Heart left ventricle (tissue), 16 donors: ENCODE results near the gene CERKL. TPM values are rescaled to one million over a fixed set of nuclear protein-coding genes. Genes with fewer than 3 reads are reported as not detected.
A peak's percentile ranks its signal among the peaks of the same experiment; 100 is the strongest.

Source experiments
- ATAC-seq, 4 donors: fragments of 200-7000 bp; cut with Tn5 transposase; one replicate each; pipeline ENCODE4 v1.9.1; 2020 to 2022; ENCODE audit warnings: moderate library complexity in 4 of 4, mild to moderate bottlenecking in 3 of 4, moderate number of reproducible peaks in 1 of 4
- DNase-seq, 5 donors: peaks; one replicate each; pipeline ENCODE4 v3.0.0-alpha.2; 2020
- H3K27ac ChIP-seq, 12 donors: fragments of 200-600 bp; sonication (generic) in 4 of 12; one replicate each; pipeline versions ENCODE4 v1.5.0 to v1.8.0; 2016 to 2022; ENCODE audit warnings: mild to moderate bottlenecking in 2 of 12
- H3K27me3 ChIP-seq, 9 donors: fragments of 200-600 bp; sonication (generic) in 2 of 9; one replicate each; pipeline versions ENCODE4 v1.5.1 to v1.8.0; 2016 to 2022; ENCODE audit warnings: mild to moderate bottlenecking in 3 of 9
- H3K36me3 ChIP-seq, 9 donors: fragments of 200-600 bp; sonication (generic) in 2 of 9; one replicate each; pipeline versions ENCODE4 v1.5.0 to v1.8.0; 2018 to 2022; ENCODE audit warnings: mild to moderate bottlenecking in 2 of 9
- H3K4me1 ChIP-seq, 12 donors: fragments of 200-600 bp; sonication (generic) in 4 of 12; one replicate each; pipeline versions ENCODE4 v1.5.0 to v1.8.0; 2016 to 2022; ENCODE audit warnings: mild to moderate bottlenecking in 3 of 12
- H3K4me3 ChIP-seq, 12 donors: fragments of 200-600 bp; sonication (generic) in 4 of 12; one replicate each; pipeline versions ENCODE4 v1.5.0 to v1.8.0; 2017 to 2022; ENCODE audit warnings: mild to moderate bottlenecking in 9 of 12, moderate library complexity in 4 of 12
- H3K9me3 ChIP-seq, 12 donors: fragments of 200-600 bp; sonication (generic) in 4 of 12; one replicate each; pipeline versions ENCODE4 v1.5.0 to v1.8.0; 2016 to 2022; ENCODE audit warnings: mild to moderate bottlenecking in 1 of 12
- CTCF ChIP-seq, 12 donors: fragments of 200-600 bp; sonication (generic) in 4 of 12; IDR thresholded peaks; one replicate each; pipeline versions ENCODE4 v1.5.0 to v1.8.0; 2018 to 2022; ENCODE audit warnings: antibody characterized with exemption in 12 of 12, mild to moderate bottlenecking in 5 of 12
- POLR2A ChIP-seq, 2 donors: fragments of 450-650 bp; IDR thresholded peaks; one replicate each; pipeline ENCODE4 v1.6.1; 2017; ENCODE audit warnings: antibody characterized with exemption in 2 of 2, mild to moderate bottlenecking in 2 of 2, moderate library complexity in 2 of 2
- WGBS, 4 donors: extraction: QIAGEN DNeasy Blood & Tissue Kit in 2 of 4; methylation state at CpG; one replicate each; pipeline versions ENCODE4 v1.1.5 to v1.1.7; 2013 to 2018; 5-methylcytosine and 5-hydroxymethylcytosine counted together
- intact Hi-C, 10 donors: fragments of 100-400 bp; cut with DNase I; formaldehyde crosslinking; loops; one replicate each; pipeline versions ENCODE4 v1.11.1 to v1.14.2; 2022
- polyA plus RNA-seq, 2 donors: library from polyadenylated mRNA; stranded (reverse); fragments of 200-250 nt; gene quantifications; one replicate each; pipeline ENCODE4 v1.2.3, GENCODE V29; 2013
- total RNA-seq, 9 donors: library from RNA; depleted of rRNA in 2 of 9; stranded (reverse); fragments of >200 nt in 2 of 9; fragmentation: NEBNext Ultra II Directional in 3 of 9; extraction: Animal tissue kit (Norgen Biotek cat#: 25700) in 3 of 9; gene quantifications; one replicate each; pipeline versions ENCODE4 v1.1.0 to v1.2.4, GENCODE V29; 2016 to 2023
- donor health status: ischemic (EF 13 %, LVEDD 7.1; RV severe dilation, severe dysfunction).
- donor health status: healthy with polysubstance abuse.
- donor health status: DM: no; HTN: yes; CAD: no.
- donor health status: DM: no; HTN: no; CAD: no.
- donor health status: ischemic (EF 25% LVEDD 6.9; RV normal size, moderate dysfunction).
- donor health status: ischemic (EF 25% LVEDD 5.7; RV mildly dilated, moderate dysfunction).
- donor health status: healthy.
- donor health status: DM: yes; HTN: yes; CAD: no.
- donor health status: ischemic (EF 35%, LVEDD 5.7; RV mildly dilated, moderate dysfunction).
- donor health status: nonischemic (EF 11% LVEDD 7.7; RV severe dilation, severe dysfunction).
- donor health status: DM: yes; HTN: yes; CAD: no.
- donor health status: PGD.
- donor health status: ischemic (EF 29% LVEDD 5.4; RV normal size, mild dysfunction).
- donor health status: nonischemic (EF 23%, LVEDD 6.1; RV moderate dilation, normal function).

Gene CERKL
- total and polyA plus RNA-seq, 11 donors: not detected

GRCh38 chr2:181680055-181680936, 23.4 kb upstream of the CERKL start, which contains the start of gene NEUROD1:
Gene NEUROD1 (minus strand): TSS chr2:181680517. CDS start chr2:181678860, 1,657 bp downstream.
- no peak within 1 kb of the TSS for H3K27ac ChIP-seq
- WGBS, 4 donors: 2 to 3% (median 2%) methylated on average over 45 of the region's 45 CpGs
- no peaks in the 10 kb centered on the region for H3K9me3 ChIP-seq
- DNase-seq (peak in 1 of 5 donors; percentile 61), ATAC-seq (no peak)
- peaks cover 0 to 37% (median 6%) of the 10 kb centered on the region in 12 donors for H3K4me1 ChIP-seq
- H3K27me3 ChIP-seq: peaks cover 40 to 98% (median 82%) of the 10 kb centered on the region in 9 donors
- TF ChIP-seq CTCF (IDR thresholded peaks at IDR 0.05) (no peak), POLR2A (IDR thresholded peaks at IDR 0.05) (no peak)
- peak within 1 kb of the TSS in 2 of 12 donors; percentile 7 to 34 for H3K4me3 ChIP-seq
- intact Hi-C loops: no loop called here
- H3K36me3 ChIP-seq: no peaks in the 10 kb centered on the region

GRCh38 chr2:181679544-181679979, 22.7 kb upstream of the CERKL start:
- WGBS, 4 donors: 3 to 4% (median 3%) methylated on average over 20 of the region's 20 CpGs
- Histone ChIP-seq H3K4me1 (peaks cover 0 to 36% (median 6%) of the 10 kb centered on the region in 12 donors), H3K27me3 (peaks cover 44 to 97% (median 75%) of the 10 kb centered on the region in 9 donors), H3K9me3 (no peaks in the 10 kb centered on the region), H3K36me3 (no peaks in the 10 kb centered on the region), H3K27ac (no peak overlapping the region), H3K4me3 (no peak overlapping the region)
- TF ChIP-seq POLR2A (IDR thresholded peaks at IDR 0.05): no peak
- TF ChIP-seq CTCF (IDR thresholded peaks at IDR 0.05): no peak
- intact Hi-C loops: no loop called here
- ATAC-seq: no peak
- no peak for DNase-seq

GRCh38 chr2:181678861-181679543, 22.1 kb upstream of the CERKL start:
- DNase-seq (no peak), ATAC-seq (no peak)
- no peaks in the 10 kb centered on the region for H3K9me3 ChIP-seq
- H3K36me3 ChIP-seq: no peaks in the 10 kb centered on the region
- H3K4me1 ChIP-seq: peaks cover 0 to 31% (median 4%) of the 10 kb centered on the region in 12 donors
- no peak overlapping the region for H3K4me3 ChIP-seq
- H3K27ac ChIP-seq: no peak overlapping the region
- peaks cover 41 to 97% (median 69%) of the 10 kb centered on the region in 9 donors for H3K27me3 ChIP-seq
- 11 to 15% (median 13%) methylated on average over 18 of the region's 18 CpGs for WGBS, 4 donors
- TF ChIP-seq POLR2A (IDR thresholded peaks at IDR 0.05) (no peak), CTCF (IDR thresholded peaks at IDR 0.05) (no peak)
- intact Hi-C loops: no loop called here
